ENCODE measurements around the gene CA9. TPM values are rescaled to one million over a fixed set of nuclear protein-coding genes. Genes with fewer than 3 reads are reported as not detected.
A peak's percentile ranks its signal among the peaks of the same experiment; 100 is the strongest.

Gene CA9
- total RNA-seq, 4 donors from 2014 or later: not detected

DNA sequence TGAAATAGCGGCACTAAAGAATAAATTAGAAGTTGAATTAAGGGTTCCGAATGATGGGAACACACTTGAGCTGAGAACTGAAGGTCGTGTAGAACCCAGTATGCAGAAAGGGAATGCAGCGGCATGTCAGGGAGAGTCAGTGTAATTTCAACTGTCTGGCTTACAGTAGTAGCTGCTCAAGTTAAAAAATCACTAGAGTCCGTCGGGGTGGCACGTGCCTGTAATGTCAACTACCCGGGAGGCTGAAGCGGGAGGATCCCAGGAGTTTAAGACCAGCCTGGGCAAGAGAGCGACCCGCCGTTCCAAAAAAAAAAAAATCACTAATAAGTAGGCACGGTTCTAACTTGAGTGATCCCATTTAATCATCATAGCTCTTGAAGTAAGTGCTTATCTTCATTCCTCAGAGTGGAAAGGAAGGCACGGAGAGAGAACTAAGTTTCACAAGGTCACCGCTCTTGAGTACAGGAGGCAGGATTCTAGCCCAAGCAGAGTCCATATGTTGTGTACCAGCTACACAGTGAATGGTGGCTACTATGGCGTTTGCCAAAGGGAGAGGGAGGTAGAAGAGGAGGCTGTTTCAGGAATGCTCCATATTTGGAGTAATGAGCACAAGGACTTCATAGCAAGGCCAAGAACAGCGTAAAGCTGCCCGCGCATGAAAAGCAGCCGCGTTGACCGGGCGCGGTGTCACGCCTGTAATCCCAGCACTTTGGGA, 16.7 kb upstream of the CA9 start:
- TF ChIP-seq CTCF (IDR thresholded peaks at IDR 0.05) (no peak), EP300 (IDR thresholded peaks at IDR 0.05; ENCODE audit: low read depth) (no peak), POLR2A (IDR thresholded peaks at IDR 0.05) (no peak), POLR2AphosphoS5 (IDR thresholded peaks at IDR 0.05) (no peak)
- H3K9me3 ChIP-seq: no peaks in the 10 kb centered on the region
- peaks cover 12 to 56% (median 44%) of the 10 kb centered on the region in 4 donors for H3K4me1 ChIP-seq
- DNase-seq: no peak
- H3K27ac ChIP-seq: peak overlapping the region; percentile 95 to 99 (median 98)
- H3K27me3 ChIP-seq: no peaks in the 10 kb centered on the region
- intact Hi-C loops (cut with DNase I; ENCODE audit: low total_unique reads) (loop anchor here (5.0 kb wide), 1 partner anchor 70 kb away; no protein-coding TSS in a partner anchor), in situ Hi-C loops (cut with MboI; ENCODE audit: low pct_ligation_motif_present in 1 of 4, low pct_unique_long_range_greater_than_20kb in 1 of 4, low sequenced_read_pairs in 3 of 4) (loop anchor here in 1 of 4 donors (10.0 kb wide), 1 partner anchor 88 kb away; the partner anchor contains the start of genes GBA2 and RGP1)
- no peaks in the 10 kb centered on the region for H3K36me3 ChIP-seq
- 38 to 58% methylated on average over 14 to 25 of the region's 25 CpGs for WGBS, 2 donors (ENCODE audit: low coverage in 1 of 2)
- H3K4me3 ChIP-seq: peak overlapping the region in 3 of 4 donors; percentile 12 to 91 (median 78)

DNA sequence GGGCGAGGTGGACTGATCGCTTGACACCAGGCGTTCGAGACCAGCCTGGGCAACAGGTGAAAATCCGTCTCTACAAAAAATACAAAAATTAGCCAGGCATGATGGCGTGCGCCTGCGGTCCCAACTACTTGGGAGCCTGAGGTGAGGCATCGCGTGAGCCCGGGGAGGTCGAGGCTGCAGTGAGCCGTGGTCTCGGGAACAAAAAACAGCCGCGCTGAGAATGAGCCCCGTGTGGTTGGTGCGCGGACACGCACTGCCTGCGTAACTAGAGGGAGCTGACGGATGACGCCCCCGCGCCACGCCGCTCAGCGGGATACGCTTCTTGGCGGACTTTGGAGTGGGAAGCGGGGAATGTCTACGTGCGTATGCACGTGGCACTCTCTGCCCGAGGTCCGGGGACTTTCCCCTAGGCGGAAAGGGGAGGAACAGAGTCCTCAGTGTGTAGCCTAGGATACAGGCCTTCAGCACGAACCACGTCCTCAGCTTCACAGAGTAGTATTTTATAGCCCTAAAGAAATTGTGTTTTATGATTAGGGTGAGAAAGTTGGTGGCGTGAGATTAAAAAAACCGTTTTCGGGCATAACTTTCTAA, 16.1 kb upstream of the CA9 start, which contains the start of gene RMRP:
TSS of gene RMRP (minus strand) at position 474 of the 591 bp plus-strand sequence.
- in situ Hi-C loops (cut with MboI; ENCODE audit: low pct_ligation_motif_present in 1 of 4, low pct_unique_long_range_greater_than_20kb in 1 of 4, low sequenced_read_pairs in 3 of 4) (loop anchor here in 1 of 4 donors (10.0 kb wide), 1 partner anchor 87 kb away; the partner anchor contains the start of genes GBA2 and RGP1), intact Hi-C loops (cut with DNase I; ENCODE audit: low total_unique reads) (loop anchor here (5.0 kb wide), 1 partner anchor 70 kb away; no protein-coding TSS in a partner anchor)
- TF ChIP-seq CTCF (IDR thresholded peaks at IDR 0.05) (peak; percentile 36 to 88 (median 55)), EP300 (IDR thresholded peaks at IDR 0.05; ENCODE audit: low read depth) (peak; percentile 87), POLR2A (IDR thresholded peaks at IDR 0.05) (peak; percentile 81), POLR2AphosphoS5 (IDR thresholded peaks at IDR 0.05) (peak; percentile 89 to 95 (median 94))
- DNase-seq: peak; percentile 97
- Histone ChIP-seq H3K9me3 (no peaks in the 10 kb centered on the region), H3K4me3 (peak within 1 kb of the TSS; percentile 78 to 94 (median 85)), H3K27me3 (no peaks in the 10 kb centered on the region), H3K4me1 (peaks cover 12 to 57% (median 44%) of the 10 kb centered on the region in 4 donors), H3K36me3 (no peaks in the 10 kb centered on the region), H3K27ac (peak within 1 kb of the TSS; percentile 95 to 99 (median 98))
- WGBS, 2 donors (ENCODE audit: low coverage in 1 of 2): 0 to 2% methylated on average over 3 to 42 of the region's 42 CpGs

DNA sequence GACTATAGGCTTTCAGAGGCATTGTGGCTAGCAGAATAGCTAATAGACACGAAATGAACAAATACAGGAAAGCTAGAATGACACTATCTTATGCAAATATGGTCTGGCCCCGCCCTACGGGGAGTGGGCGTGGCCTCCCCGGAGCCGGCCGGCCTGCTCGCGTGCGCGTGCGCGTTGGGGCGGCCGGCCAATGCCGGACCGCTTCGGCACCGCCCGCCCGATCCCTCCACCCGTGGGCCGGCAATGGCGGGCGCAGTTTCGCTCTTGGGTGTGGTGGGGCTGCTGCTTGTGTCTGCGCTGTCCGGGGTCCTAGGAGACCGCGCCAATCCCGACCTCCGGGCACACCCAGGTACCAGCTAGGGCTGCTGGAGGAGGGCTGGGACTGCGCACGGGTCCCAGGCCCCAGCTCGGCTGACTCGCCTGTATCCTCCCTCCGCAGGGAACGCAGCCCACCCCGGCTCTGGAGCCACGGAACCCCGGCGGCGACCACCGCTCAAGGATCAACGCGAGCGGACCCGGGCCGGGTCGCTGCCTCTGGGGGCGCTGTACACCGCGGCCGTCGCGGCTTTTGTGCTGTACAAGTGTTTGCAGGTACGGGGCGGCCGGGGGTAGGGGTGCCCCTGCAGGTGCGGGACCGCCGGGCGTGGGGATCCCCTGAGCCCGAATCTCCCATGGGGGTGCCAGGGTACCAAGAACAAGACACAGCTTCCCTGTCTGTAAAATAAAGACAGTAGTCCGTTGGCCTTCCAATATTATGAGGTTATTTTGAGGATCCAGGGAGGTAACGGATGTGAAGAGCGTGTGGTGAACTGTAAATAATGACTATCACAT, 15.4 kb upstream of the CA9 start, which contains the start of gene CCDC107:
TSS of gene CCDC107 (plus strand) at position 156 of the 831 bp plus-strand sequence. CDS start at position 244, 88 bp downstream.
- H3K27ac ChIP-seq: peak within 1 kb of the TSS; percentile 95 to 99 (median 98)
- no peaks in the 10 kb centered on the region for H3K9me3 ChIP-seq
- intact Hi-C loops (cut with DNase I; ENCODE audit: low total_unique reads): loop anchor here (5.0 kb wide), 1 partner anchor 69 kb away; no protein-coding TSS in a partner anchor
- 0% methylated on average over 1 to 38 of the region's 67 CpGs for WGBS, 2 donors (ENCODE audit: low coverage in 1 of 2)
- H3K4me1 ChIP-seq: peaks cover 12 to 50% (median 41%) of the 10 kb centered on the region in 4 donors
- DNase-seq: peak; percentile 88
- peak; percentile 89 for TF ChIP-seq POLR2A (IDR thresholded peaks at IDR 0.05)
- TF ChIP-seq CTCF (IDR thresholded peaks at IDR 0.05): peak; percentile 49 to 77 (median 62)
- peak; percentile 88 to 94 (median 90) for TF ChIP-seq POLR2AphosphoS5 (IDR thresholded peaks at IDR 0.05)
- no peak for TF ChIP-seq EP300 (IDR thresholded peaks at IDR 0.05; ENCODE audit: low read depth)
- H3K36me3 ChIP-seq: no peaks in the 10 kb centered on the region
- H3K27me3 ChIP-seq: no peaks in the 10 kb centered on the region
- in situ Hi-C loops (cut with MboI; ENCODE audit: low pct_ligation_motif_present in 1 of 4, low pct_unique_long_range_greater_than_20kb in 1 of 4, low sequenced_read_pairs in 3 of 4): loop anchor here in 1 of 4 donors (10.0 kb wide), 1 partner anchor 86 kb away; the partner anchor contains the start of genes GBA2 and RGP1
- peak within 1 kb of the TSS; percentile 78 to 94 (median 85) for H3K4me3 ChIP-seq

Measured in transverse colon (tissue), 4 donors.